H9 (cell line): ENCODE results near the gene CYP2D6. TPM values are rescaled to one million over a fixed set of nuclear protein-coding genes. Genes with fewer than 3 reads are reported as not detected.

Experiments used
- DNase-seq: peaks from one replicate; pipeline ENCODE4 v3.0.0-alpha.2; 2017
- H2AFZ ChIP-seq: one replicate; pipeline ENCODE4 v1.6.1; 2013; ENCODE audit warnings: mild to moderate bottlenecking, low read length, control low read depth, moderate library complexity
- H2AK5ac ChIP-seq: 2 replicates; pipeline ENCODE4 v1.6.1; 2013; ENCODE audit warnings: low read length, control low read depth, mixed read lengths; ENCODE audit not compliant: insufficient read length
- H2BK120ac ChIP-seq: one replicate; pipeline ENCODE4 v1.6.1; 2013; ENCODE audit warnings: low read depth, mild to moderate bottlenecking, low read length, control low read depth, inconsistent platforms; ENCODE audit not compliant: poor library complexity, severe bottlenecking
- H2BK12ac ChIP-seq: 2 replicates; pipeline ENCODE4 v1.6.1; 2013; ENCODE audit warnings: low read length, control low read depth, mixed read lengths, low read depth; ENCODE audit not compliant: insufficient read length
- H2BK15ac ChIP-seq: 2 replicates; pipeline ENCODE4 v1.6.1; 2013; ENCODE audit warnings: low read depth, low read length, control low read depth
- H2BK20ac ChIP-seq: one replicate; pipeline ENCODE4 v1.6.1; 2013; ENCODE audit warnings: low read depth, mild to moderate bottlenecking, low read length, control low read depth, inconsistent platforms; ENCODE audit not compliant: poor library complexity, severe bottlenecking
- H2BK5ac ChIP-seq: 2 replicates; pipeline ENCODE4 v1.6.1; 2013; ENCODE audit warnings: low read length, control low read depth, mixed read lengths; ENCODE audit not compliant: insufficient read length
- H3K14ac ChIP-seq: 2 replicates; pipeline ENCODE4 v1.6.1; 2013; ENCODE audit warnings: low read length, control low read depth; ENCODE audit not compliant: insufficient read depth
- H3K18ac ChIP-seq: 2 replicates; pipeline ENCODE4 v1.6.1; 2013; ENCODE audit warnings: low read depth, mild to moderate bottlenecking, mixed read lengths, low read length, control low read depth; ENCODE audit not compliant: insufficient read length
- H3K23ac ChIP-seq: 2 replicates; pipeline ENCODE4 v1.6.1; 2013; ENCODE audit warnings: low read length, control low read depth, mixed read lengths, low read depth; ENCODE audit not compliant: insufficient read length
- H3K23me2 ChIP-seq: 2 replicates; pipeline ENCODE4 v1.6.1; 2013; ENCODE audit warnings: low read depth, mild to moderate bottlenecking, mixed read lengths, low read length, control low read depth; ENCODE audit not compliant: insufficient read length, poor library complexity, severe bottlenecking
- H3K27ac ChIP-seq: 2 replicates; pipeline ENCODE4 v1.5.1; 2013; ENCODE audit warnings: low read length, control low read depth, mixed read lengths, low read depth; ENCODE audit not compliant: insufficient read length
- H3K27me3 ChIP-seq: 2 replicates; pipeline ENCODE4 v1.6.1; 2013; ENCODE audit warnings: low read length, control low read depth, inconsistent platforms; ENCODE audit not compliant: insufficient read depth
- H3K4ac ChIP-seq: 2 replicates; pipeline ENCODE4 v1.6.1; 2013; ENCODE audit warnings: low read depth, mild to moderate bottlenecking, control low read depth, inconsistent platforms, low read length, moderate library complexity
- H3K4me1 ChIP-seq: 2 replicates; pipeline ENCODE4 v1.6.1; 2013; ENCODE audit warnings: low read length, control low read depth, inconsistent platforms; ENCODE audit not compliant: insufficient read depth
- H3K4me2 ChIP-seq: 2 replicates; pipeline ENCODE4 v1.6.1; 2013; ENCODE audit warnings: low read length, control low read depth, mixed read lengths; ENCODE audit not compliant: insufficient read length, insufficient read depth
- H3K56ac ChIP-seq: 2 replicates; pipeline ENCODE4 v1.6.1; 2013; ENCODE audit warnings: low read depth, mild to moderate bottlenecking, mixed read lengths, low read length, control low read depth; ENCODE audit not compliant: insufficient read length
- H3K79me1 ChIP-seq: 2 replicates; pipeline ENCODE4 v1.6.1; 2013; ENCODE audit warnings: low read depth, mild to moderate bottlenecking, moderate library complexity, low read length, control low read depth, inconsistent platforms; ENCODE audit not compliant: insufficient read depth, poor library complexity, severe bottlenecking
- H3K79me2 ChIP-seq: 2 replicates; pipeline ENCODE4 v1.6.1; 2013; ENCODE audit warnings: low read length, control low read depth, inconsistent platforms; ENCODE audit not compliant: insufficient read depth
- H3K9ac ChIP-seq: 2 replicates; pipeline ENCODE4 v1.6.1; 2013; ENCODE audit warnings: low read length, control low read depth, mixed read lengths; ENCODE audit not compliant: insufficient read length; ENCODE audit errors: extremely low read depth
- H3K9me3 ChIP-seq: one replicate; pipeline ENCODE4 v1.6.1; 2013; ENCODE audit warnings: low read depth, low read length, inconsistent platforms; ENCODE audit not compliant: control insufficient read depth
- H3T11ph ChIP-seq: one replicate; pipeline ENCODE4 v1.6.1; 2013; ENCODE audit warnings: mild to moderate bottlenecking, low read length, control low read depth, inconsistent platforms
- H4K20me1 ChIP-seq: one replicate; pipeline ENCODE4 v1.6.1; 2013; ENCODE audit not compliant: control insufficient read depth, insufficient read length, insufficient read depth
- H4K5ac ChIP-seq: 2 replicates; pipeline ENCODE4 v1.6.1; 2013; ENCODE audit warnings: low read depth, mild to moderate bottlenecking, mixed read lengths, low read length, control low read depth; ENCODE audit not compliant: insufficient read length
- H4K8ac ChIP-seq: replicated peaks from 2 replicates; pipeline ENCODE4 v1.6.1; 2013; ENCODE audit warnings: low read length, control low read depth, mixed read lengths, low read depth; ENCODE audit not compliant: insufficient read length
- H4K91ac ChIP-seq: 2 replicates; pipeline ENCODE4 v1.6.1; 2013; ENCODE audit warnings: low read depth, mild to moderate bottlenecking, moderate library complexity, mixed read lengths, low read length, control low read depth; ENCODE audit not compliant: insufficient read length
- H3K27ac Mint-ChIP-seq, 3 experiments: 2 replicates in 2 of 3; 3 replicates in 1 of 3; pipeline ENCODE4 v1.8.0; 2020 to 2021; ENCODE audit warnings: mixed read lengths in 3 of 3, mild to moderate bottlenecking in 1 of 3, moderate library complexity in 1 of 3
- H3K27me3 Mint-ChIP-seq: 2 replicates; pipeline ENCODE4 v1.8.0; 2021; ENCODE audit warnings: low read depth, mild to moderate bottlenecking, moderate library complexity, mixed read lengths
- H3K36me3 Mint-ChIP-seq, 3 experiments: 2 replicates in 2 of 3; 3 replicates in 1 of 3; pipeline ENCODE4 v1.8.0; 2020 to 2021; ENCODE audit warnings: low read depth in 3 of 3, mixed read lengths in 3 of 3; ENCODE audit not compliant: insufficient read depth in 1 of 3
- H3K4me1 Mint-ChIP-seq, 2 experiments: 2 replicates each; pipeline ENCODE4 v1.8.0; 2020; ENCODE audit warnings: mixed read lengths in 2 of 2
- H3K4me3 Mint-ChIP-seq, 2 experiments: 2 replicates in 1 of 2; 3 replicates in 1 of 2; pipeline ENCODE4 v1.8.0; 2020 to 2021; ENCODE audit warnings: mild to moderate bottlenecking in 2 of 2, mixed read lengths in 2 of 2, moderate library complexity in 1 of 2
- H3K9me3 Mint-ChIP-seq, 2 experiments: 2 replicates in 1 of 2; 3 replicates in 1 of 2; pipeline ENCODE4 v1.8.0; 2020; ENCODE audit warnings: mild to moderate bottlenecking in 2 of 2, mixed read lengths in 2 of 2, moderate library complexity in 1 of 2
- WGBS: extraction: QIAGEN DNeasy Blood & Tissue Kit; methylation state at CpG from one replicate; pipeline ENCODE4 v1.1.7; 2013; ENCODE audit warnings: missing lambda C conversion rate, low lambda C conversion rate, mixed read lengths; ENCODE audit not compliant: insufficient read length; ENCODE audit errors: extremely low coverage; 5-methylcytosine and 5-hydroxymethylcytosine counted together
- total RNA-seq: library from RNA; stranded (reverse); gene quantifications from 2 replicates; pipeline ENCODE4 v1.2.1, GENCODE V29; 2021
- TF ChIP-seq, protein P1 (sequence below): fragments of 200-600 bp; sonication (generic); conservative IDR thresholded peaks from 3 replicates; pipeline ENCODE4 v1.8.0; 2021; ENCODE audit warnings: antibody characterized with exemption, mild to moderate bottlenecking

Gene CYP2D6
- total RNA-seq, 1 experiment from 2014 or later = 2.3 TPM

DNA sequence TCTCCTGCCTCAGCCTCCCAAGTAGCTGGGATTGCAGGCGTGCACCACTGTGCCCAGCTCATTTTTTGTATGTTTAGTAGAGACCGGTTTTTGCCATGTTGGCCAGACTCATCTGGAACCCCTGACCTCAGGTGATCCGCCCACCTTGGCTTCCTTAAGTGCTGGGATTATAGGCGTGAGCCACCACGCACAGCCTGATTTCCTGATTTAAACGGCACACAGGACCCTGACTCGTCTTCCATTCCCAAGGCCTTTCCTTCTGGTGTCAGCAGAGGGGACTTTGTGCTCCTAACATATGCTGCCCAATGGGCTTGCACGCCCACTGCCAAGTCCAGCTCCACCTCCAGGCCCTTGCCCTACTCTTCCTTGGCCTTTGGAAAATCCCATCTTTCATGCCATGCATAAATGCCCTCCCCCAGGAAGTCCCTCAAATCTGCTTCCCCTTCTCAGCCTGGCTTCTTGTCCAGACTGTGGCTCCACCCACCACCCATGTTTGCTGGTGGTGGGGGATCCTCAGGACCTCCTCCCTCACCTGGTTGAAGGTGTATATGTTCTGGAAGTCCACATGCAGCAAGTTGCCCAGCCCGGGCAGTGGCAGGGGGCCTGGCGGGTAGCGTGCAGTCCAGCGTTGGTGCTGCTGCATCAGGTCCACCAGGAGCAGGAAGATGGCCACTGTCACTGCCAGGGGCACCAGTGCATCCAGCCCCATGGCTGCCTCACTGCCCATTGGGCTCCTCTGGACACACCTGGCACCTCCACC is 23.9 kb upstream of the CYP2D6 start:
- H2BK5ac ChIP-seq = no peak overlapping the region
- no peaks in the 10 kb centered on the region for H3K79me1 ChIP-seq
- H2BK120ac ChIP-seq = no peak overlapping the region
- no peak overlapping the region for H4K8ac ChIP-seq
- H3K23me2 ChIP-seq = no peaks in the 10 kb centered on the region
- H2AFZ ChIP-seq = no peak overlapping the region
- H3K4me3 Mint-ChIP-seq = no peak overlapping the region; a peak in 2 of 5 replicates
- H3K23ac ChIP-seq = no peak overlapping the region
- peak overlapping the region in 2 of 3 experiments; percentile 46 to 62; a peak in 3 of 7 replicates for H3K27ac Mint-ChIP-seq
- H3K4me1 ChIP-seq = no peaks in the 10 kb centered on the region
- H3K4me2 ChIP-seq = no peak overlapping the region
- H4K5ac ChIP-seq = no peak overlapping the region
- TF ChIP-seq, protein P1, sequence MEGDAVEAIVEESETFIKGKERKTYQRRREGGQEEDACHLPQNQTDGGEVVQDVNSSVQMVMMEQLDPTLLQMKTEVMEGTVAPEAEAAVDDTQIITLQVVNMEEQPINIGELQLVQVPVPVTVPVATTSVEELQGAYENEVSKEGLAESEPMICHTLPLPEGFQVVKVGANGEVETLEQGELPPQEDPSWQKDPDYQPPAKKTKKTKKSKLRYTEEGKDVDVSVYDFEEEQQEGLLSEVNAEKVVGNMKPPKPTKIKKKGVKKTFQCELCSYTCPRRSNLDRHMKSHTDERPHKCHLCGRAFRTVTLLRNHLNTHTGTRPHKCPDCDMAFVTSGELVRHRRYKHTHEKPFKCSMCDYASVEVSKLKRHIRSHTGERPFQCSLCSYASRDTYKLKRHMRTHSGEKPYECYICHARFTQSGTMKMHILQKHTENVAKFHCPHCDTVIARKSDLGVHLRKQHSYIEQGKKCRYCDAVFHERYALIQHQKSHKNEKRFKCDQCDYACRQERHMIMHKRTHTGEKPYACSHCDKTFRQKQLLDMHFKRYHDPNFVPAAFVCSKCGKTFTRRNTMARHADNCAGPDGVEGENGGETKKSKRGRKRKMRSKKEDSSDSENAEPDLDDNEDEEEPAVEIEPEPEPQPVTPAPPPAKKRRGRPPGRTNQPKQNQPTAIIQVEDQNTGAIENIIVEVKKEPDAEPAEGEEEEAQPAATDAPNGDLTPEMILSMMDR = no peak
- no peak overlapping the region for H2BK20ac ChIP-seq
- H2BK15ac ChIP-seq = no peak overlapping the region
- WGBS = no CpG with 5 or more reads among the region's 12 CpGs
- H2BK12ac ChIP-seq = no peak overlapping the region
- no peak overlapping the region for H3K9ac ChIP-seq
- no peak for DNase-seq
- H3K56ac ChIP-seq = no peak overlapping the region
- H3K27ac ChIP-seq = no peak overlapping the region
- H3K9me3 Mint-ChIP-seq = no peaks in the 10 kb centered on the region
- H3K79me2 ChIP-seq = no peaks in the 10 kb centered on the region
- peaks cover 2% of the 10 kb centered on the region for H3K27me3 Mint-ChIP-seq
- H3K4ac ChIP-seq = no peak overlapping the region
- H3K9me3 ChIP-seq = no peaks in the 10 kb centered on the region
- no peaks in the 10 kb centered on the region for H3K27me3 ChIP-seq
- no peaks in the 10 kb centered on the region for H4K20me1 ChIP-seq
- no peak overlapping the region for H2AK5ac ChIP-seq
- H3K4me1 Mint-ChIP-seq = peaks cover 0 to 4% of the 10 kb centered on the region in 2 experiments; a peak in 1 of 4 replicates
- H3K14ac ChIP-seq = no peak overlapping the region
- no peak overlapping the region for H3T11ph ChIP-seq
- no peak overlapping the region for H4K91ac ChIP-seq
- peaks cover 9 to 32% (median 15%) of the 10 kb centered on the region in 3 experiments; a peak in 6 of 7 replicates for H3K36me3 Mint-ChIP-seq
- H3K18ac ChIP-seq = no peak overlapping the region
